ENCODE results near the gene MRTFB. TPM values are rescaled to one million over a fixed set of nuclear protein-coding genes. Genes with fewer than 3 reads are reported as not detected.
A peak's percentile ranks its signal among the peaks of the same experiment; 100 is the strongest.

Gene MRTFB
- total RNA-seq, 1 donor from 2014 or later: 83.1 TPM

DNA sequence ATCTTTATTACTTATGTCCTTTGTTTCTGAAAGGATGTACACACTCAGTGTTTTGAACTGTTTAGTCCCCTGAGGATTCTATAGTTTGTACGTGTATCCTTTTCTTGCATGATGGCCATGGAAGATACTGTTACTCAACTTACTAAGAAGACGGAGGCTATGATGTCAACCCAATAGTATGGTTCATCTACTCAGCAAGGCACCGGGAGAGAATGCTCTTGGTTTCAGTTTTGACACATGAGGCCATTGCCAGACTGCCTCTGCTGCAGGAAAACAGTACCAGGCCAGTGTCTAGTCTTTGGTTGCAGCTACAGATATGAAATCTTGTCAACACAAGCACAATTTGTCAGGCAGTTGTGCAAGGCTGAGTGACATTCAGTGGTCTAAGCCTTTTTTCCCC lies 134.5 kb downstream of the MRTFB start:
- Mint-ChIP-seq H3K27ac (no peak overlapping the region), H3K36me3 (ENCODE audit: insufficient read depth) (peaks cover 2% of the 10 kb centered on the region), H3K4me3 (ENCODE audit: low read depth) (no peak overlapping the region), H3K9me3 (ENCODE audit: low read depth) (no peaks in the 10 kb centered on the region), H3K4me1 (ENCODE audit: low read depth) (peaks cover 12% of the 10 kb centered on the region), H3K27me3 (no peaks in the 10 kb centered on the region)
- no peak for DNase-seq (ENCODE audit: low spot score, unreplicated experiment)
- TF ChIP-seq, protein P1, sequence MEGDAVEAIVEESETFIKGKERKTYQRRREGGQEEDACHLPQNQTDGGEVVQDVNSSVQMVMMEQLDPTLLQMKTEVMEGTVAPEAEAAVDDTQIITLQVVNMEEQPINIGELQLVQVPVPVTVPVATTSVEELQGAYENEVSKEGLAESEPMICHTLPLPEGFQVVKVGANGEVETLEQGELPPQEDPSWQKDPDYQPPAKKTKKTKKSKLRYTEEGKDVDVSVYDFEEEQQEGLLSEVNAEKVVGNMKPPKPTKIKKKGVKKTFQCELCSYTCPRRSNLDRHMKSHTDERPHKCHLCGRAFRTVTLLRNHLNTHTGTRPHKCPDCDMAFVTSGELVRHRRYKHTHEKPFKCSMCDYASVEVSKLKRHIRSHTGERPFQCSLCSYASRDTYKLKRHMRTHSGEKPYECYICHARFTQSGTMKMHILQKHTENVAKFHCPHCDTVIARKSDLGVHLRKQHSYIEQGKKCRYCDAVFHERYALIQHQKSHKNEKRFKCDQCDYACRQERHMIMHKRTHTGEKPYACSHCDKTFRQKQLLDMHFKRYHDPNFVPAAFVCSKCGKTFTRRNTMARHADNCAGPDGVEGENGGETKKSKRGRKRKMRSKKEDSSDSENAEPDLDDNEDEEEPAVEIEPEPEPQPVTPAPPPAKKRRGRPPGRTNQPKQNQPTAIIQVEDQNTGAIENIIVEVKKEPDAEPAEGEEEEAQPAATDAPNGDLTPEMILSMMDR (IDR thresholded peaks at IDR 0.05; ENCODE audit: unreplicated experiment): no peak

DNA sequence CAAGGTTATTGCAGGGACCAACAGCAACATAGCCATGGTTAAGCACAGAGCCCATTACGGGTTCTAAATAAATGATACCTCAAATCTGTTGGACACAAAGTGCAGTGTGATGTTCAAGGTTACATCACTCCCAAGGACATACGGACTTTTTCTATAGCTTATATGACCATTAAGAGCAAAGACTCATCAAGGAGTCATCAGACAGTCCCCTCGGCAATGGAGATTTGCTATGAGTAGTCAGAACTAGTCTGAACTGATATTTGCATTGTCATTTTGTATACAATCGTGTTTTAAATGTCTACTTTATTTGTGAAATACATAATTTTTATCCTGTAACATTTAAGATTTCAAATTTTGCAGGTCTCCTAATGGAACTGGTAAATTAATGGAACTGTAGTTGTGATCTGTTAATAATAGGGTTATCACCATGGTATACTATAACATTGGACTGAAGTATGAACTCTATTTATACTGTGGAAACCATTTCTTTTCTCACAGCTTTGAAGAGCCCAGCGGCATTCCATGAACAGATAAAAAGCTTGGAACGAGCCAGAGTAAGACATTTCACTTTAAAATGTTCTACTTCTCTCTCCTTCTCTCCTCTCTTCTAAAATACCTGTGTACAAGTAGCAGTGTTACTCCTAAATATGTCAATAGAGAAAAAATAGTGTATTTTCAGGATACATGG lies 140.9 kb downstream of the MRTFB start:
- TF ChIP-seq, protein P1 (IDR thresholded peaks at IDR 0.05; ENCODE audit: unreplicated experiment): no peak
- Mint-ChIP-seq H3K4me3 (ENCODE audit: low read depth) (no peak overlapping the region), H3K4me1 (ENCODE audit: low read depth) (no peaks in the 10 kb centered on the region), H3K9me3 (ENCODE audit: low read depth) (no peaks in the 10 kb centered on the region), H3K27ac (no peak overlapping the region), H3K27me3 (no peaks in the 10 kb centered on the region), H3K36me3 (ENCODE audit: insufficient read depth) (peaks cover 22% of the 10 kb centered on the region)
- DNase-seq (ENCODE audit: low spot score, unreplicated experiment): no peak

DNA sequence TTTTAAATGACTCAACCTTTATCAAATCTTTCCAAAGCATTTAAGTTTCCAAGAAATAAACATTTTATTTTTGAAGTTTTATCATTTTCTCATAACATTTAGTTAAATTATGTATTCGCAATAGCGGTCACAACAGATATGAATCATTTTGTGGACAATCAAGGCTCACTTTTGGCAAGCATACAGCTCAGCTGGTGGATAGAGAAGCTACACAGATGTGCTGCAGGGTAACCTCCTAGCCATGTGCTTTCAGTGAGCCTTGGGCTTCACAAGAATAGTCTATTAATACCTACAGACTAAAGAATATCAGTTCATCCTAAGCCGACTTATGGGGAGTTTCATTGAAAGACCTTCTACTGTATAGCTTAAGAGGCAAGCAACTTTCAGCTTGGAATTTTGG lies 144.8 kb downstream of the MRTFB start:
- TF ChIP-seq, protein P1 (IDR thresholded peaks at IDR 0.05; ENCODE audit: unreplicated experiment): no peak

DNA sequence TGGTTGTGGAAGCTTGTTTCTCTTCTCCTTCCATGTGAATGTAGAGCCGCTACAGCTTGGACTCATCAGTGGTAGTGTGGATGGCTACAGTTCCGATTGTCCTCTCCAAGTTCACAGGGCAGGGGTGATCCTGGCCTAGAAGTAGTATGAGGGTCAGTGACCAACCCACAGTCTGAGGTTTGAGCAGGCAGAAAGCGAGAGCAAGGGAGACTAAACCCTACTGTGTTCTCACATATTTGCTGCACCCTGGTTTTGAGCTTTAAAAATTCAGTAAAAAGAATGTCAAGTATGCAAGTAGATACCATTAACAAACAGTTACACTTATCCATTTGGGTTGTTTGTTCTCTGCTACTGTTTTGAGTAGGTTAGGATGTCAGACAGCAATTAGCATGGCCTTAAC lies 148.9 kb downstream of the MRTFB start:
- H3K27me3 Mint-ChIP-seq: no peaks in the 10 kb centered on the region
- no peak for DNase-seq (ENCODE audit: low spot score, unreplicated experiment)
- H3K36me3 Mint-ChIP-seq (ENCODE audit: insufficient read depth): peaks cover 54% of the 10 kb centered on the region
- peaks cover 13% of the 10 kb centered on the region for H3K4me1 Mint-ChIP-seq (ENCODE audit: low read depth)
- H3K4me3 Mint-ChIP-seq (ENCODE audit: low read depth): no peak overlapping the region
- TF ChIP-seq, protein P1 (IDR thresholded peaks at IDR 0.05; ENCODE audit: unreplicated experiment): no peak
- peaks cover 10% of the 10 kb centered on the region for H3K9me3 Mint-ChIP-seq (ENCODE audit: low read depth)
- peak overlapping the region; percentile 53 for H3K27ac Mint-ChIP-seq

More for the DNA sequence above, 144.8 kb downstream of the MRTFB start:
- Mint-ChIP-seq H3K36me3 (ENCODE audit: insufficient read depth) (peaks cover 34% of the 10 kb centered on the region), H3K9me3 (ENCODE audit: low read depth) (no peaks in the 10 kb centered on the region), H3K4me3 (ENCODE audit: low read depth) (no peak overlapping the region), H3K4me1 (ENCODE audit: low read depth) (peaks cover 13% of the 10 kb centered on the region), H3K27ac (no peak overlapping the region), H3K27me3 (no peaks in the 10 kb centered on the region)
- DNase-seq (ENCODE audit: low spot score, unreplicated experiment): no peak

DNA sequence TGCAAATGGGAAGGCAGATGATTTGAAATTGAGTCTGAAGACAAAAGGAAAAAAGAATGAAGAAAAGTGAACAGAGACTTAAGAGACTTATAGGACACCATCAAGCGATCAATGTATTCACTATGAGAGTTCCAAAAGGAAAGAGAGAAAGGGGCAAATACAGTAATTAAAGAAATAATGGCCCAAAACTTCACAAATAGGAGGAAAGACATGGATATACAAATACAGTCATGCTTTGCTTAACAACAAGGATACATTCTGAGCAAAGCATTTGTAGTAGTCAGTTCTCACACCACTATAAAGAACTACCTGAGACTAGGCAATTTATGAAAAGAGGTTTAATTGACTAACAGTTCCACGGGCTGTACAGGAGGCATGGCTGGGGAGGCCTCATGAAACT lies 152.5 kb downstream of the MRTFB start:
- DNase-seq (ENCODE audit: low spot score, unreplicated experiment): no peak

More for the DNA sequence above, 152.5 kb downstream of the MRTFB start:
- Mint-ChIP-seq H3K9me3 (ENCODE audit: low read depth) (peaks cover 14% of the 10 kb centered on the region), H3K27ac (no peak overlapping the region), H3K27me3 (no peaks in the 10 kb centered on the region), H3K4me1 (ENCODE audit: low read depth) (peaks cover 13% of the 10 kb centered on the region), H3K4me3 (ENCODE audit: low read depth) (no peak overlapping the region), H3K36me3 (ENCODE audit: insufficient read depth) (peaks cover 52% of the 10 kb centered on the region)
- TF ChIP-seq, protein P1 (IDR thresholded peaks at IDR 0.05; ENCODE audit: unreplicated experiment): no peak
